ENCODE measurements around the gene HPS5. TPM values are rescaled to one million over a fixed set of nuclear protein-coding genes. Genes with fewer than 3 reads are reported as not detected.

The HPS5 gene
- total RNA-seq, 4 donors from 2014 or later = 17.0 to 24.5 (median 18.6) TPM

GRCh38 chr11:18367431-18367830, 45.5 kb upstream of the HPS5 start:
- TF ChIP-seq POLR2AphosphoS5 (IDR thresholded peaks at IDR 0.05) (no peak), EP300 (IDR thresholded peaks at IDR 0.05) (no peak), POLR2A (IDR thresholded peaks at IDR 0.05; ENCODE audit: low read depth) (no peak)
- TF ChIP-seq, protein P1, sequence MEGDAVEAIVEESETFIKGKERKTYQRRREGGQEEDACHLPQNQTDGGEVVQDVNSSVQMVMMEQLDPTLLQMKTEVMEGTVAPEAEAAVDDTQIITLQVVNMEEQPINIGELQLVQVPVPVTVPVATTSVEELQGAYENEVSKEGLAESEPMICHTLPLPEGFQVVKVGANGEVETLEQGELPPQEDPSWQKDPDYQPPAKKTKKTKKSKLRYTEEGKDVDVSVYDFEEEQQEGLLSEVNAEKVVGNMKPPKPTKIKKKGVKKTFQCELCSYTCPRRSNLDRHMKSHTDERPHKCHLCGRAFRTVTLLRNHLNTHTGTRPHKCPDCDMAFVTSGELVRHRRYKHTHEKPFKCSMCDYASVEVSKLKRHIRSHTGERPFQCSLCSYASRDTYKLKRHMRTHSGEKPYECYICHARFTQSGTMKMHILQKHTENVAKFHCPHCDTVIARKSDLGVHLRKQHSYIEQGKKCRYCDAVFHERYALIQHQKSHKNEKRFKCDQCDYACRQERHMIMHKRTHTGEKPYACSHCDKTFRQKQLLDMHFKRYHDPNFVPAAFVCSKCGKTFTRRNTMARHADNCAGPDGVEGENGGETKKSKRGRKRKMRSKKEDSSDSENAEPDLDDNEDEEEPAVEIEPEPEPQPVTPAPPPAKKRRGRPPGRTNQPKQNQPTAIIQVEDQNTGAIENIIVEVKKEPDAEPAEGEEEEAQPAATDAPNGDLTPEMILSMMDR (IDR thresholded peaks at IDR 0.05) = no peak
- Histone ChIP-seq H3K27me3 (no peaks in the 10 kb centered on the region), H3K4me3 (no peak overlapping the region), H3K36me3 (peaks cover 17 to 61% (median 50%) of the 10 kb centered on the region in 4 donors), H3K27ac (replicated peaks in 1 of 4) (no peak overlapping the region), H3K9me3 (no peaks in the 10 kb centered on the region), H3K4me1 (no peaks in the 10 kb centered on the region)
- no peak for DNase-seq (ENCODE audit: extremely low spot score)
- intact Hi-C loops (cut with DNase I) = no loop called here
- WGBS = 96% methylated on average over 3 of the region's 3 CpGs

DNA sequence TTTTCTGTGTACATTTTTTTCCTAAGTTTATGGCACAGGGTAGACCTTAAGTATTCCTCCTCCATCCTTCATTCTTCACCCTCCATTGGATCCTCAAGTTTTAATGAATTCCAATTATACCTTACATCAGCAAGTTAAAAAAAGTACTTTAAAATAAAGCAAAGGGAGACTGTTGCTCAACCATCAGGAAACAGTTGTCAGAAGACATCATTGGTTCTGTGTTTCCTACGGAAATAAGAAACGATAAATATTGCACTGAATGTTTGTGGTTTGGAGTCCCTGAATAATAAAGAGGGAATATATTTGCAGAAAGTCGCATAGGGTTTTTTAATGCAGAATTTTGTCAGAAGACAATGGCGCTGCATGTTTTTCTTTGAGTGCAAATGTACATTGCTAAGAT, 44.3 kb upstream of the HPS5 start:
- Histone ChIP-seq H3K36me3 (peaks cover 22 to 73% (median 61%) of the 10 kb centered on the region in 4 donors), H3K4me1 (no peaks in the 10 kb centered on the region), H3K27me3 (no peaks in the 10 kb centered on the region), H3K27ac (replicated peaks in 1 of 4) (no peak overlapping the region), H3K9me3 (no peaks in the 10 kb centered on the region), H3K4me3 (no peak overlapping the region)
- no peak for TF ChIP-seq EP300 (IDR thresholded peaks at IDR 0.05)
- TF ChIP-seq POLR2AphosphoS5 (IDR thresholded peaks at IDR 0.05) = no peak
- TF ChIP-seq POLR2A (IDR thresholded peaks at IDR 0.05; ENCODE audit: low read depth) = no peak
- TF ChIP-seq, protein P1 (IDR thresholded peaks at IDR 0.05) = no peak
- intact Hi-C loops (cut with DNase I) = no loop called here
- 89% methylated on average over 4 of the region's 4 CpGs for WGBS
- no peak for DNase-seq (ENCODE audit: extremely low spot score)

GRCh38 chr11:18365741-18366140, 43.8 kb upstream of the HPS5 start:
- no peak for DNase-seq (ENCODE audit: extremely low spot score)
- Histone ChIP-seq H3K27me3 (no peaks in the 10 kb centered on the region), H3K27ac (replicated peaks in 1 of 4) (peak overlapping the region in 1 of 4 donors; percentile 10), H3K9me3 (no peaks in the 10 kb centered on the region), H3K4me1 (no peaks in the 10 kb centered on the region), H3K4me3 (no peak overlapping the region), H3K36me3 (peaks cover 26 to 78% (median 66%) of the 10 kb centered on the region in 4 donors)
- WGBS = 82% methylated on average over 4 of the region's 4 CpGs
- intact Hi-C loops (cut with DNase I) = no loop called here
- TF ChIP-seq POLR2AphosphoS5 (IDR thresholded peaks at IDR 0.05) (no peak), POLR2A (IDR thresholded peaks at IDR 0.05; ENCODE audit: low read depth) (no peak), EP300 (IDR thresholded peaks at IDR 0.05) (no peak)
- TF ChIP-seq, protein P1 (IDR thresholded peaks at IDR 0.05) = no peak

DNA sequence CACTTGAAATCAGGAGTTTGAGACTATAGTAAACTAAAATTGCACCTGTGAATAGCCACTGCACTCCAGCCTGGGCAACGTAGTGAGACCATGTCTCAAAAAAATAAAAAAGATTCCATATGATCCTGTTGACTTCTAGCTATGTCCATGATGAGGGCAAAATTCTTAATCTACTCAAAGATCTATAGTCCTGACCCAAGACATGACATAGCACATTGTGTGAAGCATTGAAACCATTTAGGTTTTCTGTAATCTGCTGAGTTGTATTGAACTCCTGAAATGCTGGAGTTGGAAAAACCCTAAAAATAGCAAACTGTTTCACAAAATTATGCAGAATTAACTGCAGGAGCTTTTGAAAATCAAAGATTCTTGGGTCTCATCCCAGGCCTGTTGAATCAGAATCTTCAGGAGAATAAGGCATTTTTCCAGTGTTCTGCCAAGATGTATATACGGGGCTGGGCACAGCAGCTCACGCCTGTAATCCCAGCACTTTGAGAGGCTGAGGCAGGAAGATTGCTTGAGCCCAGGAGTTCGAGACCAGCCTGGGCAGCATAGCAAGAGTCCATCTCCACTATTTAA, 42.6 kb upstream of the HPS5 start:
- no peaks in the 10 kb centered on the region for H3K9me3 ChIP-seq
- no peaks in the 10 kb centered on the region for H3K4me1 ChIP-seq
- TF ChIP-seq, protein P1 (IDR thresholded peaks at IDR 0.05) = no peak
- TF ChIP-seq EP300 (IDR thresholded peaks at IDR 0.05) = no peak
- TF ChIP-seq POLR2A (IDR thresholded peaks at IDR 0.05; ENCODE audit: low read depth) = no peak
- no peak for TF ChIP-seq POLR2AphosphoS5 (IDR thresholded peaks at IDR 0.05)
- intact Hi-C loops (cut with DNase I) = no loop called here
- no peak for DNase-seq (ENCODE audit: extremely low spot score)
- no peaks in the 10 kb centered on the region for H3K27me3 ChIP-seq
- 92% methylated on average over 4 of the region's 4 CpGs for WGBS
- H3K4me3 ChIP-seq = no peak overlapping the region
- peaks cover 27 to 90% (median 77%) of the 10 kb centered on the region in 4 donors for H3K36me3 ChIP-seq
- no peak overlapping the region for H3K27ac ChIP-seq (replicated peaks in 1 of 4)

GRCh38 chr11:18361154-18361553, 39.2 kb upstream of the HPS5 start:
- Histone ChIP-seq H3K4me1 (no peaks in the 10 kb centered on the region), H3K4me3 (no peak overlapping the region), H3K27me3 (no peaks in the 10 kb centered on the region), H3K36me3 (peaks cover 42 to 100% (median 95%) of the 10 kb centered on the region in 4 donors), H3K9me3 (no peaks in the 10 kb centered on the region), H3K27ac (replicated peaks in 1 of 4) (no peak overlapping the region)
- WGBS = 95% methylated on average over 5 of the region's 5 CpGs
- intact Hi-C loops (cut with DNase I) = no loop called here
- TF ChIP-seq POLR2AphosphoS5 (IDR thresholded peaks at IDR 0.05) = no peak
- TF ChIP-seq, protein P1 (IDR thresholded peaks at IDR 0.05) = no peak
- TF ChIP-seq EP300 (IDR thresholded peaks at IDR 0.05) = no peak
- no peak for TF ChIP-seq POLR2A (IDR thresholded peaks at IDR 0.05; ENCODE audit: low read depth)
- no peak for DNase-seq (ENCODE audit: extremely low spot score)

Data from esophagus muscularis mucosa (tissue), 4 donors.